ENCODE data around the gene ZNF701. TPM values are rescaled to one million over a fixed set of nuclear protein-coding genes. Genes with fewer than 3 reads are reported as not detected.
A peak's percentile ranks its signal among the peaks of the same experiment; 100 is the strongest.

The ZNF701 gene
- total RNA-seq (6.3 and 13.5 TPM in 2 replicates), polyA plus RNA-seq (10.8 and 11.0 TPM in 2 replicates)

- peaks cover 5% of the 10 kb centered on the region for H3K4me1 ChIP-seq (ENCODE audit: low read depth)
- H3K4me3 ChIP-seq: peak within 1 kb of the TSS; percentile 67
- no peaks in the 10 kb centered on the region for H3K27me3 ChIP-seq
- peak; percentile 17 for TF ChIP-seq CTCF (IDR thresholded peaks at IDR 0.05; ENCODE audit: low read depth, low read length)
- H3K27ac ChIP-seq: peak within 1 kb of the TSS; percentile 91
- H3K9me3 ChIP-seq (ENCODE audit: low read depth): no peaks in the 10 kb centered on the region
- peaks cover 2% of the 10 kb centered on the region for H3K36me3 ChIP-seq
- DNase-seq (ENCODE audit: low read depth in 1 of 2, low spot score in 1 of 2): peak; percentile 94 to 96
Observed at GRCh38 chr19:52570000-52570861, at the start of gene ZNF701. Gene ZNF701 (plus strand): TSS chr19:52570287. CDS start chr19:52574148, 3,861 bp downstream.

GRCh38 chr19:52522551-52522950 lies 47.5 kb upstream of the ZNF701 start:
- no peak for DNase-seq (ENCODE audit: low read depth in 1 of 2, low spot score in 1 of 2)
- peaks cover 7% of the 10 kb centered on the region for H3K4me1 ChIP-seq (ENCODE audit: low read depth)

GRCh38 chr19:52524086-52524485 lies 46.0 kb upstream of the ZNF701 start:
- no peak for DNase-seq (ENCODE audit: low read depth in 1 of 2, low spot score in 1 of 2)
- Histone ChIP-seq H3K9me3 (ENCODE audit: low read depth) (no peaks in the 10 kb centered on the region), H3K4me3 (no peak overlapping the region), H3K27ac (no peak overlapping the region), H3K4me1 (ENCODE audit: low read depth) (peaks cover 14% of the 10 kb centered on the region), H3K27me3 (no peaks in the 10 kb centered on the region), H3K36me3 (no peaks in the 10 kb centered on the region)
- TF ChIP-seq CTCF (IDR thresholded peaks at IDR 0.05; ENCODE audit: low read depth, low read length): no peak

More at GRCh38 chr19:52522551-52522950, 47.5 kb upstream of the ZNF701 start:
- Histone ChIP-seq H3K9me3 (ENCODE audit: low read depth) (no peaks in the 10 kb centered on the region), H3K27me3 (no peaks in the 10 kb centered on the region), H3K27ac (peak overlapping the region; percentile 53), H3K36me3 (no peaks in the 10 kb centered on the region), H3K4me3 (no peak overlapping the region)
- no peak for TF ChIP-seq CTCF (IDR thresholded peaks at IDR 0.05; ENCODE audit: low read depth, low read length)

- H3K27ac ChIP-seq: peak within 1 kb of the TSS; percentile 94
- H3K4me3 ChIP-seq: peak within 1 kb of the TSS; percentile 98
- no peaks in the 10 kb centered on the region for H3K36me3 ChIP-seq
- H3K27me3 ChIP-seq: no peaks in the 10 kb centered on the region
- peak; percentile 74 for TF ChIP-seq CTCF (IDR thresholded peaks at IDR 0.05; ENCODE audit: low read depth, low read length)
- peak; percentile 95 to 96 for DNase-seq (ENCODE audit: low read depth in 1 of 2, low spot score in 1 of 2)
- no peaks in the 10 kb centered on the region for H3K9me3 ChIP-seq (ENCODE audit: low read depth)
- peaks cover 6% of the 10 kb centered on the region for H3K4me1 ChIP-seq (ENCODE audit: low read depth)
Observed at GRCh38 chr19:52527134-52527955, 42.7 kb upstream of the ZNF701 start, which contains the start of gene ZNF808. Gene ZNF808 (plus strand): TSS chr19:52527668. CDS start chr19:52543285, 15,617 bp downstream.

- peak; percentile 5 to 23 for DNase-seq (ENCODE audit: low read depth in 1 of 2, low spot score in 1 of 2)
- H3K27ac ChIP-seq: peak overlapping the region; percentile 94
Observed at GRCh38 chr19:52527956-52528351, 42.1 kb upstream of the ZNF701 start.

More at GRCh38 chr19:52527956-52528351, 42.1 kb upstream of the ZNF701 start:
- peaks cover 6% of the 10 kb centered on the region for H3K4me1 ChIP-seq (ENCODE audit: low read depth)
- H3K36me3 ChIP-seq: no peaks in the 10 kb centered on the region
- TF ChIP-seq CTCF (IDR thresholded peaks at IDR 0.05; ENCODE audit: low read depth, low read length): no peak
- H3K9me3 ChIP-seq (ENCODE audit: low read depth): no peaks in the 10 kb centered on the region
- H3K4me3 ChIP-seq: peak overlapping the region; percentile 98
- H3K27me3 ChIP-seq: no peaks in the 10 kb centered on the region
